GM19438 (cell line): Measurements from ENCODE around the gene CXCL8.
"Not testable (repeated sequence)": the region's sequence is repeated elsewhere in the genome, so short reads cannot be mapped to it uniquely, and the experiment has no call there.

Experiments used
- ATAC-seq: cut with Tn5 transposase; IDR thresholded peaks from one replicate; pipeline ENCODE4 v1.9.1; 2021; ENCODE audit warnings: low read depth; ENCODE audit not compliant: unreplicated experiment

Gene CXCL8

DNA sequence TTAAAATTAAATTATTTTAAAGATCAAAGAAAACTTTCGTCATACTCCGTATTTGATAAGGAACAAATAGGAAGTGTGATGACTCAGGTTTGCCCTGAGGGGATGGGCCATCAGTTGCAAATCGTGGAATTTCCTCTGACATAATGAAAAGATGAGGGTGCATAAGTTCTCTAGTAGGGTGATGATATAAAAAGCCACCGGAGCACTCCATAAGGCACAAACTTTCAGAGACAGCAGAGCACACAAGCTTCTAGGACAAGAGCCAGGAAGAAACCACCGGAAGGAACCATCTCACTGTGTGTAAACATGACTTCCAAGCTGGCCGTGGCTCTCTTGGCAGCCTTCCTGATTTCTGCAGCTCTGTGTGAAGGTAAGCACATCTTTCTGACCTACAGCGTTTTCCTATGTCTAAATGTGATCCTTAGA, at the start of gene CXCL8:
Gene CXCL8 (plus strand): TSS at position 217 of the 426 bp plus-strand sequence. CDS start 90 bp downstream, at position 307.
- ATAC-seq: peak; percentile 83

GRCh38 chr4:73691201-73691600, 49.2 kb upstream of the CXCL8 start:
- ATAC-seq: not testable (repeated sequence)

DNA sequence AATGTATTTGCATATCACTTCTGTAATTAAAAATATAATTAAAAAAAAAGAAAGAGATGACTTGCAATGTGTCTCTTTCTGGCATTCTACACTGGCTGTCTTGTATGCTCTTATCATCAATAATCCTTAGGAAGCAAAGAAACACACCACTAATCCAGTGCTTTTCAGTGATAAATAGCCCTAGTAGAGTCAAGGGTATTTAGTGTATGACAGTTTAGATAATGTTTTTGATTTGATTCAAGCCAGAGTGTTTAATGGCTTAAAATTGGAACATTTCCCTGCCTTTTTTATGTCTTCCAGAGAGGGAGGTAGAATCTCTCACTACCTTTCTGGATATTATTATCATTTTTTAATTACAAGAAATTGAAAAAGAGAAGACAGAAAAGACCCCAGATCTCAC, 48.6 kb upstream of the CXCL8 start:
- ATAC-seq: no peak

- ATAC-seq: no peak
Measured at GRCh38 chr4:73692254-73692653, 48.1 kb upstream of the CXCL8 start.

DNA sequence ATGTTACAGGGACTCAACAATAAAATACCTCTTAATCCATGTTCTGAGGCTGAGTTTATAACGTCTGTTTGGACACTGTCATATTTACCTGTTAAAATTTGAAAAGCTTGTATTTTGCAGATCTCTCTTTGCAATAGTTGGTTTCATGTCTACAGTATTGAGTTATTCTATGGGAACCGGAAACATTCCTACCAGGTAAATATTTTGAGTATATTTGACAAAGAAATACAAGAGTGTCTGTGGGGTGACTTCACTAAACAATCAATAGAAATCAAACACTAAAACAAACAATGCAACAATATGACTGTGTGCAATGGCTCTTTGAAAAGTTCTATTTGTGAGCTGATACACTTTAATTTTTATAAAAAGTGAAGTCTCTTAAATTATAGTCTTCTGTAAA, 47.7 kb upstream of the CXCL8 start:
- ATAC-seq: no peak

- ATAC-seq: no peak
Measured at GRCh38 chr4:73693811-73694210, 46.6 kb upstream of the CXCL8 start.

DNA sequence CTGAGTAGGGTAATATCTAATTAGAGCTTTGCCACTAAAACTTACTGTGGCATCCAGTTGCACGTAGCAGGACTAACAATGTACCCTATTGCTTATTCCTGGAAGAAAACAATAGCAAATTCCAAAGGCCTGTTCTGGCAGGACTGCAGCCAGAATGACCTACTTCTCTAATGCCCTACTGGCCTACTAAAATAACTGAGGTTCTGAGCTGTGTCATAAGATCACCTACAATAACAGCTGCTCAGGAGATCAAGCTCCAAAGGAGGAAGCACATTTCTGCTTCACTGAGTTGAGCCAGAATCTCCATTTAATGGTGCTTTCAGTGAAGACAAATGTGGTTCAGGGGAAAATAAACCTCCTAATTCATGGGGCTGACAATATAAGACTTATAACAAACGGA, 42.2 kb upstream of the CXCL8 start:
- no peak for ATAC-seq

- ATAC-seq: no peak
Measured at GRCh38 chr4:73701116-73701515, 39.3 kb upstream of the CXCL8 start.

DNA sequence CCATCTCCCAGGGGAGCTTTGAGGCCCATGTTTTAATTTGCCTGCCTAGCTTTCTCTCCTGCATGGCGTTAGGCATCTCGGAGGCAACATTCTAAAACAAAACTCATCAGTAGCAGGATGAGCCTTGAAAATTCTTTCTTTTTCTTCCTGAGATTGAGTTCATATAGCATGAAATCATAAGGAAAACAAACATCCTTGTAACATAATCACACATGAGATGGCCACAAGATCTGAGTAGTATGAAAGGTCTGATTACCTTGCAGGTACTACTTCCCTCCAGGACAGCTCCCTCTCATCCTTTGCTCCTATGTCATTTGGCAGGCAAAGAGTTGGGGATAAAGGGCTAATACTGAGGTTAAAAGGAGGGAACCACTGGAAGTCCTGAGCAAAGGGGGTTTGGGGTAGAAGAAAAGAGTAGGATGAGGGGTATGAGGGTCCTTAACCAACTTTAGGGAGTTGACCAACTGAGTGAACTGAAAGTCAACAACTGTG, 37.5 kb upstream of the CXCL8 start:
- no peak for ATAC-seq

GRCh38 chr4:73703320-73703719, 37.0 kb upstream of the CXCL8 start:
- ATAC-seq: no peak

DNA sequence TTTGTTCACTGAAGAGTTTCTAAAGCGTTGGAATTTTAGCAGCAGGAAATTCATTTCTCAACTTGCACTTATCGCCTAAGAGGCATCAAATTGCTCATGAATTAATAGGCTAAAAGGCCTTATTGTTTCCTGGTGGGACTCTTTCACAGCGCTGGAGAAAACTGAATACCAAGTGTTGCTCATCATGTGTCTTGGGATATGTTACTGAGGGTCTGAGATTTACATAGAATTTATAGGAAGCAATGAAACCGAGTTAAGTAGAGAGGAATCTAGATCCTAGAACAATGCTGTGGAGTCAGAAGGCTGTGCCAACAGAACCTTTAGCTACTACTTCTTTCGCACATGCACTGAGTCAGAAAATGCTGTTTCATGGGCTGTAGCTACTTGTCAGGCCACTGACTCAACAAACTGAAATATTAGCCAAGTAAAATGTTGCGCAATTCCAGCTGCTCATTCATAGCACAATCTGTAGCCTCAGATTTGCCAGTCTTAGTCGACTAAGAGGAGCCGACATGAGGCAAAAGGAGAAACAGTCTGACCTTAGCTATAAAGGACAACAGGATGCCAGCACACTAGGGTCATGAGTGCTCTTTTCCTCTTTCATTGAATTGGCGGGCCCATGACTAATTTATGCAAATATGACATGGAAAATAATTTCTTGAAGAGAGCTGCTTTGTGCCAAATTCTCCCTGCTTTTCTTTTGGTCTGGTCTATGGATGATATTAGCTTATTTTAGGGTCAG, 35.9 kb upstream of the CXCL8 start:
- ATAC-seq: no peak

- ATAC-seq: no peak
Measured at GRCh38 chr4:73705056-73705432, 35.3 kb upstream of the CXCL8 start.

DNA sequence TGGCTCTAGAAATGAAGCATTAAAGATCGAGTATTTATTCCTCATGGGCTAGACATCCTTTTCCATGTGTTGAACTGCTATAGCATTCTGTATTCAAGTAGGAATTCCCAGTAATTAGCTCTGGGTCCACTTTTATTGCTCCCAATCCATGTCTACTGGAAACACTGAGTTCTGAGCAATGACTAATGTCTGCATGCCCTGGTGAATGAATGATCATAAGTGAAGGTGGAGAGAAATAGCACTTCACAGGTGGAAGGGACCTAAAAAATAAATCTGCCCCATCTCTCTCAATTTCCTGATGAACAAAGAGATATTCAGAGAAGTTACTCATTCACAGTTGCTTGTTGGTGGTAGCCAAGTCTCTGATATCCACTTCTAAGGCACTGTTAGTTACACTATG, 34.6 kb upstream of the CXCL8 start:
- ATAC-seq: no peak

GRCh38 chr4:73706811-73707210, 33.6 kb upstream of the CXCL8 start:
- no peak for ATAC-seq

DNA sequence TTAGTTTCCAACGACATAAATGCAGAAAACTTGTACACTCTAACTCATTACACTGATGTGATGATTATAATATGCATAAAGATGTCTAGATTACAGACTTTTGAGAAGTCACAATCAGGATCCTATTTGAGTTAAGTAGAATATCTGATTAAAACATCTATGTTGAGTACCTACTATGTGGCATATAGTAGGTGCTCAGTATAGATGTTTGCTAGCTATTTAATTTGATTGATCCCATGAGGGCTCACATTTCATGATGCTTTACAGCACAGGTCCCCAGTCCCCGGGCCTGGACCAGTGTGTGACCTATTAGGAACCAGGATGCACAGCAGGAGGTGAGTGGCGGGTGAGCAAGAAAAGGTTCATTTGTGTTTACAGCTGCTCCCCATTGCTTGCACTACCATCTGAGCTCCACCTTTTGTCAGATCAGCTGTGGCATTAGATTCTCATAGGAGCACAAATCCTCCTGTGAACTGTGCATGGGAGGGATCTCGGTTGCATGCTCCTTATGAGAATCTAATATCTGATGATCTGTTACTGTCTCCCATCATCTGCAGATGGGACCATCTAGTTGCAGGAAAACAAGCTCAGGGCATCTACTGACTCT, 33.0 kb upstream of the CXCL8 start:
- no peak for ATAC-seq

DNA sequence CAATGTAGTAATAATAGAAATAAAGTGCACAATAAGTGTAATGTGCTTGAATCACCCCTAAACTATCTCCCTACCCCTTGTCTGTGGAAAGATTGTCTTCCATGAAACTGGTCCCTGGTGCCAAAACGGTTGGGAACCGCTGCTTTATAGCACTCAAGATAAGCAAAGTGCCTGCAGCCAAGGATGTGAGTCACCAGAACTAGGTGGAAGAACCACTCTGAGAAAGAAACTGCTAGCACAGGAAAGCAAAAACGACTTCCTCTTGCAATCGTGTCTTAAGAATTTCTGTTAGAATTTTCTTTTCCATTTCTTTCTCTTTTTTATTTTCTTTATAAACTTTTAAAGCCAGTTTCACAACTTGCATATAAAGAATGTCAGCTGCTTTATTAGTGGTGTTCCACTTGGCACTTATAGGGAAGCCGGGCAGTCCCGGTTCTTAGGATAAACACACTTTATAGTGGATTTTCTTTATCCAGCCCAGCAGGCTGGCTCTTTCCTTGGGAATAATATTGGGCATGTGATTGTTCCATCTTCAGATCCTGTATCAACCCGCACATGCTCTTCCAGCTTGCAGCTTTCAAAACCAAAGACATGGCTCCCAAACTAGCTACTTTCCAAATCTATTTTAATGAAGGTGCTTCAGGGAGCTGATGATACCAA, 32.3 kb upstream of the CXCL8 start:
- ATAC-seq: no peak

- ATAC-seq: no peak
Measured at GRCh38 chr4:73709451-73710033, 30.8 kb upstream of the CXCL8 start.

GRCh38 chr4:73710094-73710493, 30.3 kb upstream of the CXCL8 start:
- ATAC-seq: no peak

DNA sequence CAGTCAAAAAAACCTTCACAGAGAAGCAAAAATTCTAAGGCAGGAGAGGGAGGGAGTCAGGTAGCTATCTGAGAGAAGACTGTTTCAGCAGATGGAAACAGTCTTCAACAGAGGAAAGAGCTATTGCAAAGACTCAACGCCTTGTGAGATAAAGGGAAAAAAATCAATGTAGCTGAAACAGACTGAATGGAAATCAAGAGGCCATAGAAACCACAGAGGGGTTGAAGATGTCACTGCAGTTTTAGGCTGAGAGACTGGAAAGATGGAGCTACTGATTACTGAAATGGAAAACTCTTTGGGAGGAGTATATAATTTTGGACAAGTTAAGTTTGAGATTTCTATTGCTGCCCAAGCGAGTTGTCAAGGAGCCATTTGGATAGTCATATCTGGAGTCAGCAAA, 28.4 kb upstream of the CXCL8 start:
- ATAC-seq: no peak

GRCh38 chr4:73713650-73714049, 26.7 kb upstream of the CXCL8 start:
- no peak for ATAC-seq

DNA sequence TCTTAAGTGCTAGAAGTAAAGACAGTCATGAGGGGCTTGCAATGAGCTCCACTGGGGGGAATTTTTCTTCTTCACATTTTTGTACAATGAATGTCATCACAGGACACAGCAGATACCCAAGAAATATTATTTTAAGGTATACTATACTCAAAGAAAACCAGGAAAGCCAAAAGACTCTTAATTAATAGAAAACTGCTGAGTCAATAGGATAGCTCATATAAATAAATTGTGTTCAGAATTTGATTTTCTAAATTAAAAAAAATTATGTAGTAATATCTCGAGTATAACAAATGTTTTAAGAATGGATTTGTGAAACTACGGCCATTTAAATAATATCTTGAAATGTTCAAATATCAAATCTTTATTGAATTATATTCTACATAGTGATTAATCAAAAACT, 25.7 kb upstream of the CXCL8 start:
- no peak for ATAC-seq
